OCI-LY7 (cell line): ENCODE results near the gene AJUBA. TPM values are rescaled to one million over a fixed set of nuclear protein-coding genes. Genes with fewer than 3 reads are reported as not detected.
"Not testable (repeated sequence)": the region's sequence is repeated elsewhere in the genome, so short reads cannot be mapped to it uniquely, and the experiment has no call there.

Experiments used
- BruUV-seq: library from RNA; stranded (reverse); fragments of 400-500 nt; replicated peaks from 2 replicates; lab custom pipeline; 2021; lab: Mats Ljungman, UMichigan
- CTCF ChIA-PET: fragments of 300-600 bp; sonication (Branson Sonifier 250); formaldehyde crosslinking; loops from one replicate; lab custom pipeline; 2022; ENCODE audit warnings: antibody characterized with exemption; ENCODE audit not compliant: unreplicated experiment; lab: Charles Lee
- POLR2A ChIA-PET: fragments of 300-600 bp; sonication (Branson Sonifier 250); formaldehyde crosslinking; loops from one replicate; lab custom pipeline; 2022; ENCODE audit warnings: antibody characterized with exemption; lab: Charles Lee
- DNase-seq: peaks from one replicate; pipeline ENCODE4 v3.0.0-alpha.2; 2015; ENCODE audit warnings: low spot score
- H2AFZ ChIP-seq: fragments of 200-600 bp; sonication (generic), shearing (Covaris generic); 2 replicates; pipeline ENCODE4 v1.6.1; 2014; ENCODE audit warnings: mild to moderate bottlenecking, antibody characterized with exemption, low read length, moderate library complexity
- H3K27ac ChIP-seq: fragments of 200-600 bp; sonication (generic); 2 replicates; pipeline ENCODE4 v1.5.1; 2014; ENCODE audit warnings: mixed run types, low read depth, mild to moderate bottlenecking, moderate library complexity, low read length, inconsistent platforms; ENCODE audit not compliant: poor library complexity, severe bottlenecking
- H3K36me3 ChIP-seq: fragments of 200-600 bp; sonication (generic); 2 replicates; pipeline ENCODE4 v1.6.1; 2014; ENCODE audit warnings: mild to moderate bottlenecking, antibody characterized with exemption, low read length, moderate library complexity, mixed read lengths; ENCODE audit not compliant: insufficient read depth
- H3K4me1 ChIP-seq: fragments of 200-600 bp; sonication (generic); 2 replicates; pipeline ENCODE4 v1.5.1; 2014; ENCODE audit warnings: mild to moderate bottlenecking, low read length; ENCODE audit not compliant: insufficient read depth, poor library complexity, severe bottlenecking
- H3K4me2 ChIP-seq: fragments of 200-600 bp; sonication (generic); 2 replicates; pipeline ENCODE4 v1.6.1; 2014; ENCODE audit warnings: mild to moderate bottlenecking, low read length
- H3K4me3 ChIP-seq: fragments of 200-600 bp; sonication (generic); 2 replicates; pipeline ENCODE4 v1.5.1; 2014; ENCODE audit warnings: mild to moderate bottlenecking, low read depth, low read length; ENCODE audit not compliant: poor library complexity, severe bottlenecking
- H3K79me2 ChIP-seq: fragments of 200-600 bp; sonication (generic); 2 replicates; pipeline ENCODE4 v1.6.1; 2016; ENCODE audit warnings: low read depth, mild to moderate bottlenecking, low read length, moderate library complexity, mixed read lengths; ENCODE audit not compliant: insufficient read depth
- H3K9me2 ChIP-seq: fragments of 200-600 bp; sonication (generic); 2 replicates; pipeline ENCODE4 v1.6.1; 2016; ENCODE audit warnings: mild to moderate bottlenecking, low read length, mixed read lengths; ENCODE audit not compliant: insufficient read depth
- H3K9me3 ChIP-seq: fragments of 200-600 bp; sonication (generic); 2 replicates; pipeline ENCODE4 v1.6.1; 2014; ENCODE audit warnings: mild to moderate bottlenecking, mixed run types, low read length, mixed read lengths
- H4K20me1 ChIP-seq: fragments of 200-600 bp; sonication (generic); 2 replicates; pipeline ENCODE4 v1.6.1; 2014; ENCODE audit warnings: mild to moderate bottlenecking, antibody characterized with exemption, low read length, moderate library complexity, mixed read lengths; ENCODE audit not compliant: insufficient read depth
- CTCF ChIP-seq: fragments of 200-600 bp; sonication (generic); conservative IDR thresholded peaks from 2 replicates; pipeline ENCODE4 v1.5.1; 2014; ENCODE audit warnings: mild to moderate bottlenecking, antibody characterized with exemption, low read length, moderate library complexity, mixed read lengths
- EZH2phosphoT487 ChIP-seq: fragments of 200-600 bp; sonication (generic); IDR thresholded peaks from 2 replicates; pipeline ENCODE4 v1.6.1; 2018; ENCODE audit warnings: low read depth, borderline replicate concordance, mild to moderate bottlenecking, mixed run types, antibody characterized with exemption, low read length, moderate library complexity, mixed read lengths
- intact Hi-C: fragments of 100-400 bp; cut with micrococcal nuclease; formaldehyde crosslinking; loops from one replicate; pipeline ENCODE4 v1.10.0; 2022; ENCODE audit not compliant: unreplicated experiment
- total RNA-seq, 2 experiments: library from RNA; depleted of rRNA in 1 of 2; stranded (reverse); fragments of >200 nt in 1 of 2; shearing (Covaris generic) in 1 of 2; gene quantifications; 2 replicates each; pipeline ENCODE4 v1.2.3, GENCODE V29; 2014 to 2022

Gene AJUBA
- total RNA-seq, 2 experiments from 2014 or later, result 0.22 to 0.88 TPM

- ChIA-PET CTCF (no interaction called here), POLR2A (no interaction called here)
- Histone ChIP-seq H4K20me1 (no peaks in the 10 kb centered on the region), H3K27ac (no peak overlapping the region), H3K4me3 (no peak overlapping the region), H3K9me2 (no peaks in the 10 kb centered on the region), H3K4me2 (no peak overlapping the region), H3K9me3 (no peaks in the 10 kb centered on the region), H3K36me3 (peaks cover 64% of the 10 kb centered on the region), H3K79me2 (peaks cover 11% of the 10 kb centered on the region; the same call in 1 of the 2 replicates), H2AFZ (no peak overlapping the region), H3K4me1 (peaks cover 14% of the 10 kb centered on the region)
- no TSS peak for BruUV-seq
- no peak for DNase-seq
- TF ChIP-seq CTCF (no peak), EZH2phosphoT487 (no peak)
- intact Hi-C loops, result no loop called here
Measured at GRCh38 chr14:22952418-22952817, 29.9 kb downstream of the AJUBA start.

- H4K20me1 ChIP-seq, DNase-seq, intact Hi-C loops, H3K9me3 ChIP-seq, POLR2A ChIA-PET, H3K9me2 ChIP-seq, H2AFZ ChIP-seq, CTCF ChIA-PET, H3K4me3 ChIP-seq, H3K27ac ChIP-seq, BruUV-seq, H3K4me2 ChIP-seq: not testable (repeated sequence)
- H3K36me3 ChIP-seq, result peaks cover 70% of the 10 kb centered on the region
- H3K4me1 ChIP-seq, result peaks cover 11% of the 10 kb centered on the region
- peaks cover 11% of the 10 kb centered on the region; the same call in 1 of the 2 replicates for H3K79me2 ChIP-seq
Measured at GRCh38 chr14:22951795-22952194, 30.6 kb downstream of the AJUBA start.

- Histone ChIP-seq H3K4me3 (no peak overlapping the region), H3K4me2 (no peak overlapping the region), H3K36me3 (peaks cover 73% of the 10 kb centered on the region), H3K27ac (no peak overlapping the region), H4K20me1 (no peaks in the 10 kb centered on the region), H3K4me1 (no peaks in the 10 kb centered on the region), H3K79me2 (no peaks in the 10 kb centered on the region), H3K9me3 (no peaks in the 10 kb centered on the region), H3K9me2 (no peaks in the 10 kb centered on the region), H2AFZ (no peak overlapping the region)
- BruUV-seq, result no TSS peak
- DNase-seq, result no peak
- intact Hi-C loops, result no loop called here
- ChIA-PET POLR2A (interaction anchor here (0.6 to 4.0 kb wide), 5 partner anchors 11 to 149 kb away, joined by 3 to 28 read pairs (median 3); partner anchors contain the start of genes ACIN1, HAUS4 and RBM23), CTCF (interaction anchor here (0.6 to 1.5 kb wide), 2 partner anchors 16 to 157 kb away, joined by 3 to 4 read pairs; no protein-coding TSS in a partner anchor)
- no peak for TF ChIP-seq EZH2phosphoT487
- TF ChIP-seq CTCF, result no peak
Measured at GRCh38 chr14:22945642-22946041, 36.7 kb downstream of the AJUBA start.
